NCI-H526 (cell line): ENCODE data around the gene ASH1L.
"Not testable (repeated sequence)": the region's sequence is repeated elsewhere in the genome, so short reads cannot be mapped to it uniquely, and the experiment has no call there.

Experiments used
- DNase-seq, 2 experiments: peaks; one replicate each; lab custom pipeline; 2025; lab: John Stamatoyannopoulos, UW

Gene ASH1L

DNA sequence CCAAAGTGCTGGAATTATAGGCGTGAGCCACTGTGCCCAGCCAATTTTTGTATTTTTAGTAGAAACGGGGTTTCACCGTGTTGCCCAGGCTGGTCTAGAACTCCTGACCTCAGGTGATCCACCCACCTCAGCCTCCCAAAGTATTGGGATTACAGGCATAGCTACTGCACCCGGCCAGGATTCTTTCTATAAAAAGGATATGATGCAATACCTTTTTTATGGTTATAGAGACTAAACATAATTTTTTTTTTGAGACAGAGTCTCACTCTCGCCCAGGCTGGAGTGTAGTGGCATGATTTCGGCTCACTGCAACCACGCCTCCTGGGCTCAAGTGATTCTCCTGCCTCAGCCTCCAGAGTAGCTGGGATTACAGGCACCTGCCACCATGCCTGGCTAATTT lies 233.7 kb downstream of the ASH1L start:
- DNase-seq = not testable (repeated sequence)

DNA sequence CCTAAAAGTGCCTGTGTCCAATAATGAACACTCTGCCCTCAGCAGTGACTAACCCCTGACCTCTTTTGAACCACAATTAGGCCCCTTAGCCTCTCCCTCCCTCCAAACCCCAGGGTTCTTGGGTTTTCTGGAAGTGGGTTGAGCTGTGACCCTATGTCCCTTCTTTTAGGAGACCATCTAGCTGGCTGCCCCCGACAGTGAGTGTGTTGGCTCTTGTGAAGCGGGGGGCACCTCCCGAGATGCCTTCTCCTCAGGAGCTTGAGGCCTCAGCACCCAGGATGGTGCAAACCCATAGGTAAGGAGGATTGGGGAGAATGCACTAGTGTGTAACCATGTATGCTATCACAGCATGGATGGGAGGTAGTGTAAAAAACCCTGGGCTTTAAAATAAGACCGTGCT lies 234.6 kb downstream of the ASH1L start:
- DNase-seq = no peak

DNA sequence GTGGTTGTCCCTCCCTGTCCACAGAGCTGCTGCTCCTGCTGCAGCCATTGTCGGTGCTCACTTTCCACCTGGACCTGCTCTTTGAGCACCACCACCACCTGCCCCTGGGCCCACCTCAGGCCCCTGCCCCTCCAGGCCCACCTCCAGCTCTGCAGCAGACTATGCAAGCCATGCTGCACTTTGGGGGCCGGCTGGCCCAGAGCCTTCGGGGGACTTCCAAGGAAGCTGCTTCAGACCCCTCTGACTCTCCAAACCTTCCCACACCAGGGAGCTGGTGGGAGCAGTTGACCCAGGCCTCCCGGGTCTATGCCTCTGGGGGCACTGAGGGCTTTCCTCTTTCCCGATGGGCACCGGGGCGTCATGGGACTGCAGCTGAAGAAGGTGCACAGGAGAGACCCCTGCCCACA lies 236.0 kb downstream of the ASH1L start:
- DNase-seq = no peak

DNA sequence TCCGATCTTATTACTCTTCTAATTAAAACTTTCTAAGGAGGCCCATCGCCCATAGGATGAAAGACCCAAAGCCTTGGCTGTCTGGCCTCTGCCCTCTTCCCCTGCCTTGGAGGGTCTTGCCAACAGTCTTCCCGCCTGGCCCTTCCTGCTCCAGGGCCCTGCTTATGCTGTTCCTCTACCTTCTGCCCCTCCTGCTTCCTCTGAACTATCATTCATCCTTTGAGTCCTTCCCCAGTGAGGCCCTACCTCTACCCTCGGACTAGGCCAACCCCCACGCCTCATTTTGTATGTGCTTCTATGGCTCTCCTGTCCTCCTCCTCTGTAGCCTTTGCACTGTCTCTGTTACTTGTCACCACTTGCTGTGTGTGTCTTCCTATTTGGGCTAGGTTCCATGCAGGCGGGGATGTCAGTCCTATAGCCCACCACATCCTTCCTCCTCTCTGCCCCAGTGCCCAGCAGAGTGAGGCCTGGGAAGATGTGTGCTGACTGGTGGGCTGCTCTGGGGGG lies 236.5 kb downstream of the ASH1L start:
- DNase-seq = peak in 1 of 2 experiments; percentile 45

DNA sequence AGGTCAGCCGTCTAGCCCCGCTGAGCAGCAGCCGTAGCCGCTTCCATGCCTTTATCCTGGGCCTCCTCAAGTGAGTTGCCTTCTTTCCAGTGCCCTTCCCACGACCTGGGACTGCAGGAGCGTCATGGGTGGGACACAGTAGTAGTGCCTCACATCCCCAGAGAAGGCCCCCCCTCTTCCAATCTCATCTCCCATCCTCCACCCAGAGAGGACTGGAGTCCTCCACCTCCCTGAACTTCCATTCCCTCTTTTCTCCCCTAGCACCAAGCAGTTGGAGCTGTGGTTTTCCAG lies 237.1 kb downstream of the ASH1L start:
- peak in 1 of 2 experiments; percentile 61 for DNase-seq

DNA sequence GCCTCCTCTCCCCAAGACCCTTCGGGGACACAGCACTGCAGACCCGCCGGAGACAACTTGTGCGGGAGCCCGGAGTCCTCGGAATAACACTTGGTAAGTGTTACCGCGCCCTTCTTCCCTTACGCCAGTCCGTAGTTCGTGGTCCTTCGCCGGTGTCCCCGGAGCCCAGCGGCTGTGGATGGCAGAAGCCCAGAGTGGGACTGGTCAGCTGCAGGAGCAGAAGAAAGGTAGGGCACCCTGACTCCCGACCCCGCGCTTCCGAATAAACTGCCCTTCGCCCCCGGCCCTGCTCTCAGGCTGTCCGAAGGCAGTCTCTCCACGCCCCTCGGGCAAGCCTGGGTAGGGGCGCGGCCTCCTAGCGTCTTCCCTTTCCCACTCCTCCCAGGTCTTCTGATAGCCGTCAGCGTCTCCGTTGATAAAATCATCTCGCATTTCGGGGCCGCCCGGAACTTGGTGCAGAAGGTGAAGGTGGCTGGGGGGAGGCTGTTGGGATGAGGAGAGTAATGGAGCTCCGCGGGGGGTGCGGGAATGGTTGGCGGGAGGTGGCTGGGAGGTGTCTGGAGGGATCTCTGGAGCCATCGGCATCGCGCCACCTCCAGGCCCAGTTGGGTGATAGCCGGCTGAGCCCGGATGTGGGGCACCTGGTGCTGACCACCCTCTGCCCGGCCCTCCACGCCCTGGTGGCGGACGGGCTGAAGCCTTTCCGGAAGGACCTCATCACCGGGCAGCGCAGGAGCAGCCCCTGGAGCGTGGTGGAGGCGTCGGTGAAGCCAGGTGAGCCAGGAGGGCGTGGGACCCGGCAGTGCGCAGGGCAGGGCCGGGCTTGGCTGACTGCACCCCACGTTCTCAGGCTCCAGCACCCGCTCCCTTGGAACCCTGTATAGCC lies 237.6 kb downstream of the ASH1L start:
- peak; percentile 86 to 95 for DNase-seq

DNA sequence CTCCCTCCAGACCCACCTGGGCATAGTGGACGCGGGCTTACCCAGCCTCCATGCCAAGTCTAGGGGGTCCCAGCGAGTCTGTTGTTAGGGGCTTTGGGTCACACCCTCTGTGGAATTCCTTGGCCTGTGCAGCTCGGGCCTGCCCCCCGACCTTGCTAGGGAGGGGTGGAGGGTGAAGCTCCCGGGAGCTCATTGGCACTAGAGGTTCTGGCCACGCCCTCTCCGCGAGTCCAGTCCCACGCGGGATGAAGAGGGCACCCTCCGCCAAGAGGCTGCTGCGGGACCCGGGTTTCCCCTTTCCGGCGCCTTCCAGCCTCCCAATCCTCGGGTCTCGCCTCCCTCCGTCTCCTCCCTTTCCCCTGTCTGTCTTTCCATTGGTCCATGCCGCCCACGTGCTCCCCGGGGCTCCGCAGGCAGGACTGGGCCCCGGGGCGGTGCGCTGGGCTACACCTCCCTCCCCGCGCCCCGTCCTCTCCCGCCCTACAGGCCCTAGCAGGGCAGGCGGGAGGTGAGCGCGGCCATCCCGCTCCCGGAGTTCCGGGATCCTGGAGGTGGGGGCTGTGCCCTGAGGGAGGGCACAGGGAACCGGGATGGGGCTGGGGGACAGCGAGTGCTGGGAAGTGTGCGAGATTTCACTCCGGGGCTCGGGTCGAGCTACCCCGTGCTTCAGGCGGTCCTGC lies 238.4 kb downstream of the ASH1L start:
- DNase-seq = peak; percentile 98 to 100

DNA sequence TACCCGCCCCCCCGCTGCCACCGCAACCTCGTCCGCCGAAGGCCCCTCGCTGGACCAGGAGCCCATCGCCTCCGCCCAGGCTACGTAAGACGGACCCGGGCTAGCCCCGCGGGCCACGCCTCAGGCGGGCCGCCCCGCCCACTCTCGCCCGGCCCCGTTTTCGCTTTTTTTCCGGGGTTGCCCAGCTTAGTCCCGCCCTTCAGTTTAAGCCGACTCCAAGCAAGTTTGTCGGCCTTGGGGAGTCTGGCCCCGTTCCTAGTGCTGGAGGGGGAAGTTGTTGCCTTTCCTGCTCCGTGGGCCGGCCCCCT lies 238.9 kb downstream of the ASH1L start:
- peak; percentile 90 to 97 for DNase-seq

DNA sequence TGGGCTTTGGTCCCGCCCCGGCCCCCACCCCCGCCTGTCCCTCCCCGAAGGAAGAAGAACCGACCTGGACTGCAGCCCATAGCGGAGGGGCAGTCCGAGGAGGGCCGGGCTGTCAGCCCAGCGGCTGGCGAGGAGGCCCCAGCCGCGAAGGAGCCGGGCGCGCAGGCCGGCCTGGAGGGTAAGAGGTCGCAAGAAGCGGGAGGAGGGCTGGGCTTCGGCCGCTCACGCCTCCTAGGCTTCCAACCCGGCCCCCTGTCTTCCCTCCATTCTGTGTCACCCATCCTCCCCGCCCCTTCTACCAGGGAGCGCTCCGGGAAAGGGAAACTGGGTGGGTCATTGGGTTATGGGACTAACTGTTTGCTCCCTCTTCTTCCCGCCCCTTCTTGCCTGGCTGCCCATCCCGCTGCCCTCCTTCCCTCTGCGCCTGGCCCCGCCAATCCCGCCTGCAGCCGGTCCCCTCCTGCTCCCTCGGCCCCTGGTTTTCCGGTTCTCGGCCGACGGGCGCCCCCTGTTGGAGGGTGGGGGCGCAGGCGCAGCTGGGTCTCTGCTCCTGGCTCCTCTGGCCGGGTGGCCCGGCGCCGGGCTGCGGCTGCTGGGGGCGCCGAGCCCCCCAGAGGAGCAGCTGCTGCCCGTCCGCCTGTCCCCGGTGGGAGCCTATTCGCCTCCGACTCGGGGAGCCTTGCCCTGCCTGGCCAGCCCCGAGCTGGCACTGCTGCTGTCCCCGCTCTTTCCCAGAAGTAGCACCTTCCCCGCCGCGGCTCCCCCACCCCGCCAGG lies 239.5 kb downstream of the ASH1L start:
- peak; percentile 91 to 99 for DNase-seq

DNA sequence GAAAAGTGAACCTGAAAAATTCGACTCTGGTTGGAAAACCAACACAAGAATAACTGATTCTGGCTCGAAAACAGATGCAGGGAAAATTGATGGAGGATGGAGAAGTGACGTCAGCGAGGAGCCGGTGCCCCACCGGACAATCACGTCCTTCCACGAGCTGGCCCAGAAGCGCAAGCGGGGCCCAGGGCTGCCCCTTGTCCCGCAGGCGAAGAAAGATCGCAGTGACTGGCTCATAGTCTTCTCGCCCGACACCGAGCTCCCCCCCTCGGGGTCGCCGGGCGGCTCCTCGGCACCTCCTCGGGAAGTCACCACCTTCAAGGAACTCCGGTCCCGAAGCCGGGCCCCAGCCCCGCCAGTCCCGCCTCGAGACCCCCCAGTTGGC lies 240.0 kb downstream of the ASH1L start:
- peak in 1 of 2 experiments; percentile 77 for DNase-seq

DNA sequence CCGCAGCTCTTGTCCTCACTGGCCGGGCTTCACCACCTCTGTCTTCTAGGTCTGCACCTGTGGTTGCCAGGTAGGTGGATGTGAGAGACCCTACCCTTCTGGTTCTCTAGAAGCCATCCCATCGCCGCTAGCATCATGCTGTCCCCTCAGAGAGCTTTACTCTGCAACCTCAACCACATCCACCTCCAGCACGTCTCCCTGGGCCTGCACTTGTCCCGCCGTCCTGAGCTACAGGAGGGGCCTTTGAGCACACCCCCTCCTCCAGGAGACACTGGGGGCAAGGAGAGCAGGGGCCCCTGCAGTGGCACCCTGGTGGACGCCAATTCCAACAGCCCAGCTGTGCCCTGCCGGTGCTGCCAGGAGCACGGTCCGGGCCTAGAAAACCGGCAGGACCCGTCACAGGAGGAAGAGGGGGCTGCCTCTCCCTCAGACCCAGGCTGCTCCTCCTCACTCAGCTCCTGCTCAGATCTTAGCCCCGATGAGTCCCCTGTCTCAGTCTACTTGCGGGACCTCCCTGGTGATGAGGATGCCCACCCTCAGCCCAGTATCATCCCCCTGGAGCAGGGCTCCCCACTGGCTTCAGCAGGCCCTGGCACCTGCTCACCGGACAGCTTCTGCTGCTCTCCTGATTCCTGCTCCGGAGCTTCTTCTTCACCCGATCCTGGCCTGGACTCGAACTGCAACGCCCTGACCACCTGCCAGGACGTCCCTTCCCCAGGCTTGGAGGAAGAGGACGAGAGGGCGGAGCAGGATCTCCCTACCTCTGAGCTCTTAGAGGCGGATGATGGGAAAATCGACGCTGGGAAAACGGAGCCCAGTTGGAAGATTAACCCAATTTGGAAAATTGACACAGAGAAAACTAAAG lies 240.7 kb downstream of the ASH1L start:
- peak in 1 of 2 experiments; percentile 69 for DNase-seq

DNA sequence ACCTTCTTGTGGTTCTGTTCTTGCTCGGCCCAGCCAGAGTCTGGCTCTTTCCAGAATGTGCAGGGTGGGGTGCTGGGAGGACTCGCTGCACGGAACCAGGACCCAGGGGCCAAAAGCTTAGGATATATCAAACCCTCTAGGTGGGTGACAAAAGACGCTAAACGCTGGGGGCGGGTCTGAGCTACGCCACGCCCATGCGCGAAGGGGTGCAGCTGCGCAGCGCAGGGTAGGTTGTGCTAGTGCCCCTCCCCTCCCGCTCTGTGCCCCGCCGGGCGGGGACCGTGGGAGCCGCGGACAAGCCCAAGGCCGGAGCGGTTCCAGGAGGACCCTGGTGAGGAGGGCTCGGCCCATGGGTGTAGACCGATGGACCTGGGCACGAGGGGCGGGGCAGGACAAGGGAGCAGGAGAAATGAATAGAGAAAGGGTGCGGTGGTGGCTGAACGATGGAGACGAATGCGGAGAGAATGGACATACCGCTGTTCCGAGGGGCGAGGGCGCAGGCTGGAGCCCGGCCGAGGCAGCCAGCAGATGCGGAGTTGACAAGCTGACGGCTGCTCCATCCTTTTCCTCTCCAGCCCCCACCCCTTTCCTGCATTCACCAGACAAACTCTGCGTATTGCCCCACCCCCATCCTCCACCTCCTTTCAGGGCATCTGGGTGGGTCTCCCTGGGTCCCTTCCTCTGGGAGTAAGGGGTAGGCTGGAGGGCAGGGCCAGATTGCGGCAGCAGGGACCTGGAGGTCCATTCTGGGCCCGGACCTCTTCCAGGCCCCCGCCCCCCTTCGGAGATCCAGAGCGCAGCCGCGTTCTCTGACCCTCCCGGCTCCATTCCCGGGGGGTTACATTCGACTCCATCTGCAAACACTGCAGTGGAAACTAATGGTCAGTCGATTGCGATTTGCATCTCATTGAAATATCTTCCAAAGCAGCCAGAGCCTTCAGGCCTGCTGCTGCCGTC lies 241.7 kb downstream of the ASH1L start, which contains the start of gene RUSC1:
Gene RUSC1 (plus strand): TSS at position 234 of the 957 bp plus-strand sequence. CDS start 880 bp downstream, outside the sequence.
- DNase-seq = peak; percentile 83 to 97

DNA sequence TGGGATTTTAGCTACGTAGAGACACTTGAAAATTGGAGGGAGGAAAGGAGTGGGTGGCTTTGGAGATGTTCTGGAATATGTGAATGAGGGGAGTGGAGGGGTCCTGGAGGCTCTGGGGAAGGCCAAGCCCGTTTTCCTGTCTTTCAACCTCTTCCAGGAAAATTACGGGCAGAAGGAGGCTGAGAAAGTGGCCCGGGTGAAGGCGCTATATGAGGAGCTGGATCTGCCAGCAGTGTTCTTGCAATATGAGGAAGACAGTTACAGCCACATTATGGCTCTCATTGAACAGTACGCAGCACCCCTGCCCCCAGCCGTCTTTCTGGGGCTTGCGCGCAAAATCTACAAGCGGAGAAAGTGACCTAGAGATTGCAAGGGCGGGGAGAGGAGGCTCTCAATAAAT lies 242.4 kb downstream of the ASH1L start:
- no peak for DNase-seq

DNA sequence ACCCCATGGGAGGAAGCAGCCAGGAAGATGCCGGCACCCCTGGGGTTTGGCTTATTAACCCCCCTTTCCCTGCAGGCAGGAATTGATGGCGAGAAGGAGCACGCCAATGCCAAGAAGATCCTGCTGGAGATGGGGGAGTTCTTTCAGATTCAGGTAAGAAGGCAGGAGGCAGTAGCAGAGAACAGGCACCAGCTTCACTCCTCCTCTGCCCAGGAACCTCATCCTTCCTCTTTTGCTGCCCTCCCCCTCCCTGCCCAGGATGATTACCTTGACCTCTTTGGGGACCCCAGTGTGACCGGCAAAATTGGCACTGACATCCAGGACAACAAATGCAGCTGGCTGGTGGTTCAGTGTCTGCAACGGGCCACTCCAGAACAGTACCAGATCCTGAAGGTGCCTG lies 243.1 kb downstream of the ASH1L start:
- DNase-seq = no peak

DNA sequence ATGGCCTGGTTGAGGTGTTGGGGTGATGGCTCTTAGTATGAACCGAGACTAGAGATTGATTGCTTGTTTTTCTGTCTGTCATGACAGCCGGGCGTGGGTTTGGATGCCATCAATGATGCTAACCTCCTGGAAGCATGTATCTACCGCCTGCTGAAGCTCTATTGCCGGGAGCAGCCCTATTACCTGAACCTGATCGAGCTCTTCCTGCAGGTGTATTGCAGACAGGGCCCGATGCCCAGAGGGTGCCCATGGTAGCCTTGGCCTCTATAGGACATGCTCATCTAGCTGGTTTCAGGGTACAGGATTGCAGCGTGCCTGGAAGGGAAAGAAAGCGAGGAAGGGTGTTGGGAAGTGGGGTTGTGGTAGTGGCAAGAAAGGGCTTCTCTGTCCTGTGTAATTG lies 244.5 kb downstream of the ASH1L start:
- no peak for DNase-seq

DNA sequence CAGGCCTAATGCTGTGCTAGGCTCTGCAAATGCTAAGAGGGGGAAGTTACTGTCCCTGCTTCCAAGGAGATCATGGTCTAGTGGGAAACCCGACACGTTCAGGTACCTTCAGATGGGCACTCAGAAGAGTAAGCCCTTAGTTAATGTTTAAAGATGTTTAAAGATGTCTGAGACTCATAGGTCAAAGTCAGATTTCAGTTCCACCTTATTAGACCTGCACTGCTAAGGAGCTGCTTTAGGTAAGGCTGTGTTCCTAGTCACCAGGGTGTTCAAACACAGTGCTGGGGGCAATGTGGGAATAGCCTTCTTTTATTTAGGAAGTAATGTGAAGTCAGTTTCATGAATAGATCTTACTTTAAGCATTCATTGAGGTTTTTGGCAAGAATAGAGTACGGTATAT lies 245.7 kb downstream of the ASH1L start:
- no peak for DNase-seq

DNA sequence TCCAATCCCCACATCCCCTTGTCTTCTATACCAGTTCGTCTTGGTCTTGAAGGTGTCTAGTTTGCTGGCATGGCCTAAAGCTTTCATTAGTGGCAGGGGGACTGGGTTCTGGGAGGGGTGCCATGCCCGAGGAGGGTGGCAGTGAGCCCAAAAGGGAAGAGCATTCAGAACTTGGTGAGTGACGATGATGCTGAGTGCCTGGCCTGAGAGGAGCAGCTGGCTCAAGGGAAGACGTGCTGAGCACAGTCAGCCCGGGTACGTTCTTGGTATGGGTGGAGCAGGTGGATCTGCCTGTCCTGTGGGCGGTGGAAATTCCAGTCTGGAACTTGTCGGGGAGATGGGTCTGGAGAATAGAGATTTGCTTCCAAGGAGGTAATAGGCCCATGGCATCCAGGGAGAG lies 249.3 kb downstream of the ASH1L start:
- DNase-seq = no peak

DNA sequence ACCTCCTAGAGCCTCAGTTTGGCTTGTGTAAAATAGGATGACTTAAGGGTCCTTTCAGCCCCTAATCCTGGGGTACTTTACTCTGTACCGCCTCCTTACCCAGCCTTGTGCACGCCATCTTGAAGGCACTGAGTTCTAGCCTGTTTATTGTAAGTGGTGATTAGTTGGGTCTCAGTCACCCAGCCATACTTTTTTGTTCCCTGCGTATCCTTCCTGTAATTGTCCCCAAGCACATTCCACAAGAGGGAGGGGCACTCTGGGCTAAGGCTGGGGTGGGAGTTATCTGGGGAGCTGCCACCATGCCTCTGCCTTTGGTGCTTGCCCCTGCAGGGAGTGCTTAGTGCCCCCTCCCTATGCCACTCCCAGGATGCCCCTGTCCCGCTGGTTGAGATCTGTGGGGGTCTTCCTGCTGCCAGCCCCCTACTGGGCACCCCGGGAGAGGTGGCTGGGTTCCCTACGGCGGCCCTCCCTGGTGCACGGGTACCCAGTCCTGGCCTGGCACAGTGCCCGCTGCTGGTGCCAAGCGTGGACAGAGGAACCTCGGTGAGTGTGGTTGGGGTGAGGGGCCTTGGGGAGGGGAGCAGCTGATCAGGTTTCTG lies 253.1 kb downstream of the ASH1L start:
- DNase-seq = no peak

DNA sequence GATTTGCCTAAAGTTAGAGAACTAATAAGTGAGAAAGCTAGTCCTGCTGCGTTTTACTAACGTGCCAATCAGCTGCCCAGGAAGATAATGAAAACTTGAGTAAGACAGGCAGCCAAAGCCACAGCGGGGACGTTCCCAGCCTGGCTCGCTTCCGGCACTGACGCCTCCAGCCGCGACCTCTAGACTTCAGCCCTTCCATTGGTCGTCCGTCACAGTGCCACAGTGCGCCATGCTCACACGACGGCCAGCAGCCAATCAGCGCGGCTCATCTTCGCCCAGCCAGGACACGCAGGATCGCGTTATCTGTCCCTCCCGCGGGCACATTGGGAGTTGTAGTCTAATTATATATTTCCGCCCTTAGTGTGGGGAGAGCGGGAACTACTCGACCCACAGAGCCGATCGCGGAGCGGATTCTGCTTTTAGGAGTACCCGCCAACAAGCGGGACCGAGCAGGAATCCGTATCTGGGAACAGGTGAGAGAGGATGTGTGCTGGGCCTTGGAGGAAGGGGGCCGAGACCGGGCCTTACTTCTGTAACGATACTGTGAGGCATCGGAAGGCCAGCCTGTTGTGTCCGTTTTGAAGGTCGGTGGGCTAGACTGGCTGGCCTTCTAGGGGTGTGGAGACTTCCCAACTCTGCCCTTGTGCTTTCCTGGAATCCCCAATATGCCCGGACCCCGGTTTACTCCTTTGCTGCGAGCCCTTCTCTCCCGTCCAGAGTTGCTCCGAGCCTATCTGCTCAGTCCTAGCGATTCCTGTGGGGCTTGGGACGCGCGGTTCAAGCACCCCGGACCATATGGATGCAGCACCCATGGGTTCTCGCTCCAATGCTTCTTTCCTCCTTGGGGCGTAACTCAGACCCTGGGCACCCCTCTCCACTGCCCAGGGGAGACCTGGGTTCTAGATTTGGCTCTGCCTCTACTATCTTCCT lies 253.8 kb downstream of the ASH1L start, which contains the start of gene FDPS:
Gene FDPS (plus strand): TSS at position 374 of the 930 bp plus-strand sequence. CDS start 924 bp downstream, outside the sequence.
- DNase-seq = peak; percentile 100
